ENCODE results near the gene MOB3A. TPM values are rescaled to one million over a fixed set of nuclear protein-coding genes. Genes with fewer than 3 reads are reported as not detected.
A peak's percentile ranks its signal among the peaks of the same experiment; 100 is the strongest.

The MOB3A gene
- total and polyA plus RNA-seq, 10 of the 15 experiments (the other 5 are each of a cell fraction or from before 2014, with no cell fraction given): 7.5 to 229 (median 79.4) TPM

GRCh38 chr19:2050991-2051772 lies 44.9 kb downstream of the MOB3A start, which contains the start of gene MKNK2 (continued):
- TF ChIP-seq STAT3 (IDR thresholded peaks at IDR 0.05; ENCODE audit: low read depth, low read length) (no peak), CREB1 (IDR thresholded peaks at IDR 0.05; ENCODE audit: low read depth) (peak; percentile 74; the same call in 1 of the 2 replicates), IRF3 (IDR thresholded peaks at IDR 0.05) (no peak; the same call in 1 of the 2 replicates), MAX (IDR thresholded peaks at IDR 0.05; ENCODE audit: low read depth, low read length) (peak; percentile 17; the same call in 1 of the 2 replicates), ZNF274 (IDR thresholded peaks at IDR 0.05; ENCODE audit: insufficient read depth, insufficient read length) (no peak), HCFC1 (IDR thresholded peaks at IDR 0.05; ENCODE audit: low read length) (no peak; the same call in 1 of the 2 replicates), POLR2AphosphoS2 (IDR thresholded peaks at IDR 0.05; ENCODE audit: low read depth, low read length) (peak; percentile 99), SRF (IDR thresholded peaks at IDR 0.05; ENCODE audit: low read depth in 2 of 2, low read length in 2 of 2) (no peak; a peak in 1 of 4 replicates), BRCA1 (IDR thresholded peaks at IDR 0.05; ENCODE audit: low read depth, low read length) (no peak), HSF1 (IDR thresholded peaks at IDR 0.05; ENCODE audit: low read depth, low read length) (no peak), IRF5 (IDR thresholded peaks at IDR 0.05; ENCODE audit: borderline replicate concordance) (no peak), NRF1 (conservative IDR thresholded peaks at IDR 0.05; ENCODE audit: low read depth, low read length) (peak; percentile 91), ZNF207 (IDR thresholded peaks at IDR 0.05; ENCODE audit: borderline replicate concordance) (no peak), TCF7 (IDR thresholded peaks at IDR 0.05; ENCODE audit: borderline replicate concordance) (no peak), SIN3A (IDR thresholded peaks at IDR 0.05; ENCODE audit: low read depth, low read length) (no peak), CEBPB (IDR thresholded peaks at IDR 0.05; ENCODE audit: borderline replicate concordance in 1 of 2, low read depth in 2 of 2, low read length in 2 of 2) (no peak), NR2F1 (conservative IDR thresholded peaks at IDR 0.05) (peak; percentile 73), POU2F2 (IDR thresholded peaks at IDR 0.05; ENCODE audit: borderline replicate concordance, low read depth, low read length) (peak; percentile 95), YBX1 (IDR thresholded peaks at IDR 0.05) (no peak), E4F1 (IDR thresholded peaks at IDR 0.05; ENCODE audit: borderline replicate concordance, partially characterized antibody) (no peak), EED (IDR thresholded peaks at IDR 0.05; ENCODE audit: low read depth) (peak; percentile 13; the same call in 1 of the 2 replicates), SREBF1 (IDR thresholded peaks at IDR 0.05; ENCODE audit: low read length) (no peak)

Data from GM12878 (cell line).